ENCODE data around the gene SYNJ2. TPM values are rescaled to one million over a fixed set of nuclear protein-coding genes. Genes with fewer than 3 reads are reported as not detected.

SYNJ2 gene
- total and polyA plus RNA-seq, 4 donors: 3.4 to 8.8 (median 4.8) TPM

DNA sequence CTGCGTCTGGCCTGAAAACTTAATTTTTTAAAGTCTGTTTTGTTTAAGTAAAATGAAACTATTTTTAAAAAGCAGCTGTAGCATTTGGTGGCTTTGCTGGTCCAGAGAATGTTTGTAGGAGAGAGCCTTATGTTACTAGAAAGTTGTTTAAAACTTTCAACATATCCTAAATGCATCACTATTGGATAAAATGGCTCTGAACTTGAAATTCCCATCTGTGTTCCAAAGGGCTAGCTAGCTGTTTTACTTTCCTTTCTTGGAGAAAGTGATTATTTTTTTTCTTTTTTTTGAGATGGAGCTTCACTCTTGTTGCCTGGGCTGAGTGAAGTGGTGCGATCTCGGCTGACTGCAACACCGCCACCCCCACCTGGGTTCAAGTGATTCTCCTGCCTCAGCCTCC lies 2.5 kb downstream of the SYNJ2 start:
- Histone ChIP-seq H3K27ac (ENCODE audit: low read depth in 1 of 2, low read length in 1 of 2) (no peak overlapping the region), H3K9ac (ENCODE audit: insufficient read depth in 1 of 2, low read length in 2 of 2) (no peak overlapping the region), H3K9me3 (ENCODE audit: control insufficient read depth in 4 of 4, insufficient read depth in 3 of 4, low read length in 3 of 4) (no peaks in the 10 kb centered on the region), H3K36me3 (ENCODE audit: control insufficient read depth in 4 of 4, insufficient read depth in 4 of 4, low read length in 4 of 4) (no peaks in the 10 kb centered on the region), H3K4me1 (ENCODE audit: control insufficient read depth in 5 of 5, insufficient read depth in 5 of 5, low read length in 5 of 5) (peaks cover 0 to 19% (median 7%) of the 10 kb centered on the region in 5 donors), H3K27me3 (ENCODE audit: control insufficient read depth in 3 of 3, insufficient read depth in 3 of 3, low read length in 2 of 3) (peaks cover 0 to 4% (median 0%) of the 10 kb centered on the region in 3 donors), H3K4me3 (no peak overlapping the region)
- 96 to 97% methylated on average over 4 of the region's 4 CpGs for WGBS, 2 donors
- ATAC-seq (ENCODE audit: insufficient read depth, low FRiP score): no peak
- TF ChIP-seq, protein P1, sequence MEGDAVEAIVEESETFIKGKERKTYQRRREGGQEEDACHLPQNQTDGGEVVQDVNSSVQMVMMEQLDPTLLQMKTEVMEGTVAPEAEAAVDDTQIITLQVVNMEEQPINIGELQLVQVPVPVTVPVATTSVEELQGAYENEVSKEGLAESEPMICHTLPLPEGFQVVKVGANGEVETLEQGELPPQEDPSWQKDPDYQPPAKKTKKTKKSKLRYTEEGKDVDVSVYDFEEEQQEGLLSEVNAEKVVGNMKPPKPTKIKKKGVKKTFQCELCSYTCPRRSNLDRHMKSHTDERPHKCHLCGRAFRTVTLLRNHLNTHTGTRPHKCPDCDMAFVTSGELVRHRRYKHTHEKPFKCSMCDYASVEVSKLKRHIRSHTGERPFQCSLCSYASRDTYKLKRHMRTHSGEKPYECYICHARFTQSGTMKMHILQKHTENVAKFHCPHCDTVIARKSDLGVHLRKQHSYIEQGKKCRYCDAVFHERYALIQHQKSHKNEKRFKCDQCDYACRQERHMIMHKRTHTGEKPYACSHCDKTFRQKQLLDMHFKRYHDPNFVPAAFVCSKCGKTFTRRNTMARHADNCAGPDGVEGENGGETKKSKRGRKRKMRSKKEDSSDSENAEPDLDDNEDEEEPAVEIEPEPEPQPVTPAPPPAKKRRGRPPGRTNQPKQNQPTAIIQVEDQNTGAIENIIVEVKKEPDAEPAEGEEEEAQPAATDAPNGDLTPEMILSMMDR (IDR thresholded peaks at IDR 0.05; ENCODE audit: control extremely low read depth, extremely low read depth): no peak
- no peak for DNase-seq

DNA sequence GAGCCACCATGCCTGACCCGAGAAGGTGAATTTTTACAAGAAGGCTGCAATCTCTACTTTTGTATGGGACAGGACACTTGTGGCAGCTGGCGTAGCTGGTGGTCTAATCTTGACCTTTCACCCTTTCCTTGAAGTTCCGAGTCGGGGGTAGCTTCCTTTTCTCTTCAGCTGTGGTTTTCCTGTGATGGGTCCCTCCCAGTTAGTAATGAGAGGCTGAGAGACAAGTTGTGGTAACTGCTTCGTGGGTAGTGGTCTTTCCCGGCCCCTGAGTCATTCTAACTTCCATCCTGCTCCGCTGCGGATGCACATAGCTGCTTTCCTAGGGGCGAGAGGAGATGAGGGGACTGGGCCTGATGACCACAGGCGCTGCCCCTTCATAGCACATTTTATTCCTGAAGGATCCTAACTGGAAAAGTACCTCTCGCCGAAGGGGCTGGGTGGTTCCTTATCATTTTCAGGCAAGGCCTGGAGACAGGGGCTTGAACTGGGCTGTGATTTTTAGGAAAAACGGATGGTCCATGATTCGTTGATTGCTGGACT lies 3.1 kb downstream of the SYNJ2 start:
- TF ChIP-seq, protein P1 (IDR thresholded peaks at IDR 0.05; ENCODE audit: control extremely low read depth, extremely low read depth): no peak
- H3K9me3 ChIP-seq (ENCODE audit: control insufficient read depth in 4 of 4, insufficient read depth in 3 of 4, low read length in 3 of 4): no peaks in the 10 kb centered on the region
- H3K36me3 ChIP-seq (ENCODE audit: control insufficient read depth in 4 of 4, insufficient read depth in 4 of 4, low read length in 4 of 4): no peaks in the 10 kb centered on the region
- WGBS, 2 donors: 55 to 80% methylated on average over 14 of the region's 14 CpGs
- peaks cover 0 to 23% (median 7%) of the 10 kb centered on the region in 5 donors for H3K4me1 ChIP-seq (ENCODE audit: control insufficient read depth in 5 of 5, insufficient read depth in 5 of 5, low read length in 5 of 5)
- no peak for DNase-seq
- ATAC-seq (ENCODE audit: insufficient read depth, low FRiP score): no peak
- no peak overlapping the region for H3K9ac ChIP-seq (ENCODE audit: insufficient read depth in 1 of 2, low read length in 2 of 2)
- peaks cover 0 to 4% (median 0%) of the 10 kb centered on the region in 3 donors for H3K27me3 ChIP-seq (ENCODE audit: control insufficient read depth in 3 of 3, insufficient read depth in 3 of 3, low read length in 2 of 3)
- no peak overlapping the region for H3K27ac ChIP-seq (ENCODE audit: low read depth in 1 of 2, low read length in 1 of 2)
- no peak overlapping the region for H3K4me3 ChIP-seq

DNA sequence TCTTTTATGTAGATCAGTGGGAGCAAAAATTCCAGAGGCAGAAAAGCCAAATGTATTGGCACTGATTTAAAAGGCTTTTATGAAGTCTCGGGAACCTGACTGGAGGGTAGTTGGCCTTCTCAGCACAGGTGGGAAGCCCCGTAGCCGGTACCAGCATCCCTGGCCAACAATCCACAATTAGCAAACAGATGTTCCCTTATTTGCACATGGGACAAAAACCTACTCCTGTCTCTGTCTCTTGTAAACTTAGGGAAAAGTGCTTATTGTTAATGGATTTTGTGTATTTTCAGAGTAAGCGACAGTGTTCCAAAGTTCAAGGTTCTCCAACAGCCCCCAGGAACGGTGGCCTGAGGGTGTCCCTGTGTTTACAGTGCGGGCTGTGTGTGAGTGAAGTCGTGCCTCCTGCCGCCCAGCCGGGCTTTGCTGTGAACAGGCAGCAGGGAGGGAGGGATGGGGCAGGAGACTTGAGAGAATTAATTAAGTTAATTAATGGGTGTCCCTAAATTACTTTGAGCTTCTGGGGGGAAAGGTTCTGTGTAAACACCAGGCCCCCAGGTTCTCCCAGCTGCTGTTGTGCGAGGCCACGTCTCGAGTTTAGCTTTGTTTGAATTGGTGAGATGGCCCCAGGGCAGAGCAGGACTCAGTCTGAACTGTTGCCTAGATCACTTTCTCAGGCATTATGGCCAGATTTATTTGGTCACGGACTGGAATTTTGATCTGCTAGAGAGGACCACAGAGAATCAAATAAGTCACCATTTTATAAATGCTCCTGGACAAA lies 3.9 kb downstream of the SYNJ2 start:
- DNase-seq (peak; percentile 44 to 63 (median 51)), ATAC-seq (ENCODE audit: insufficient read depth, low FRiP score) (no peak)
- WGBS, 2 donors: 85 to 87% methylated on average over 13 of the region's 13 CpGs
- H3K4me3 ChIP-seq: no peak overlapping the region
- peaks cover 0 to 28% (median 11%) of the 10 kb centered on the region in 5 donors for H3K4me1 ChIP-seq (ENCODE audit: control insufficient read depth in 5 of 5, insufficient read depth in 5 of 5, low read length in 5 of 5)
- no peaks in the 10 kb centered on the region for H3K36me3 ChIP-seq (ENCODE audit: control insufficient read depth in 4 of 4, insufficient read depth in 4 of 4, low read length in 4 of 4)
- H3K27ac ChIP-seq (ENCODE audit: low read depth in 1 of 2, low read length in 1 of 2): no peak overlapping the region
- H3K9me3 ChIP-seq (ENCODE audit: control insufficient read depth in 4 of 4, insufficient read depth in 3 of 4, low read length in 3 of 4): no peaks in the 10 kb centered on the region
- peaks cover 0 to 4% (median 0%) of the 10 kb centered on the region in 3 donors for H3K27me3 ChIP-seq (ENCODE audit: control insufficient read depth in 3 of 3, insufficient read depth in 3 of 3, low read length in 2 of 3)
- TF ChIP-seq, protein P1 (IDR thresholded peaks at IDR 0.05; ENCODE audit: control extremely low read depth, extremely low read depth): no peak
- no peak overlapping the region for H3K9ac ChIP-seq (ENCODE audit: insufficient read depth in 1 of 2, low read length in 2 of 2)

Measured in lung (tissue), 12 donors.